ENCODE data around the gene KIT. TPM values are rescaled to one million over a fixed set of nuclear protein-coding genes. Genes with fewer than 3 reads are reported as not detected.

The KIT gene
- total RNA-seq, 1 experiment from 2014 or later = not detected

DNA sequence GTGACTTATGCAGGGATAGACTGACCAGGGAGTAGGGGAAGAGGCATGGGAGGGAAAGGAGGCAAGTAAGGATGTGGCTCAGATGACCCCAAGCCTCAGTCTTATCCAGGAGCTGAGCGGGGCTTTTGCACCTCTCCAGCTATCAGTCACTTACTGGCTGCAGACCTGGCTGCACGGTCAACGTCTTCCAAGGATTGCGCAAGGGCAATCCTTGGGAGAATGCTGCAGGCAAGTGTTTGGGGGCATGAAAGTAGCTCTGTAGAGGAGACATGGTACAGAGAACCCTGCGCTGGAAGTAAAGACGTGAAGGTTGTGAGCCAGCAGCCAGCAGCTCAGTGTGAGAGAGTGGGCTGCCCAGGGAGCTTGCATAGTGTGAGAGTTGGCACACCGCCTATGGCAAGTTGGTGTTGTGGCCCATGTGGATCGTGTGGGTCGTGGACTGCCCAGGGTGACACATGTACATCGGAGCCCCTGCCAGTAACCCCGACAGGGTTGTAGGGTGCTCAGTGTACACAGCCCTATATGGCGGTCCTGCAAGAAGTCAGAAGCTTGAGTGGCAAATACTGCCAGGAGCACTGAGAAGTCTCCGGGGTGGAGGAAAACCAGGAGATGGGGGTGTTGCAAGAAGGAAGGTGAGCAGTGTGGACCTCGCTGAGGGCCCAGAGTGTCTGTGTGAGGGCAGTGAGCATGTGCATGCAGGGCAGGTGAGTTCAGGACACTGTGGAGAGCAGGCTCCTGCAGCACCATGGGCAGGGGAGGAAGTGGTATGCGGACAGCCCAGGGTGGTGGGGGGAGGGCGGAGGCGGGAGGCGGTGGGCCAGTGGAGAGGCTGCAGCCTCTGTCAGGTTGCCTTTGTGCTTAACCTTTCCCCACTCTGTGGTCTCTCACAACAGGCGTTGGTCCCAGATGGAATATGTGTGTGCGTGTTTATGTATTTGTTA is 50.9 kb downstream of the KIT start:
- POLR2A ChIA-PET = no interaction called here
- Mint-ChIP-seq H3K4me3 (ENCODE audit: unreplicated experiment) (no peak overlapping the region), H3K9me3 (ENCODE audit: unreplicated experiment) (no peaks in the 10 kb centered on the region), H3K27ac (ENCODE audit: low read depth, unreplicated experiment) (no peak overlapping the region), H3K27me3 (ENCODE audit: insufficient read depth, unreplicated experiment) (peaks cover 11% of the 10 kb centered on the region), H3K4me1 (ENCODE audit: insufficient read depth, unreplicated experiment) (no peaks in the 10 kb centered on the region), H3K36me3 (ENCODE audit: insufficient read depth, unreplicated experiment) (no peaks in the 10 kb centered on the region)
- TF ChIP-seq, protein P1, sequence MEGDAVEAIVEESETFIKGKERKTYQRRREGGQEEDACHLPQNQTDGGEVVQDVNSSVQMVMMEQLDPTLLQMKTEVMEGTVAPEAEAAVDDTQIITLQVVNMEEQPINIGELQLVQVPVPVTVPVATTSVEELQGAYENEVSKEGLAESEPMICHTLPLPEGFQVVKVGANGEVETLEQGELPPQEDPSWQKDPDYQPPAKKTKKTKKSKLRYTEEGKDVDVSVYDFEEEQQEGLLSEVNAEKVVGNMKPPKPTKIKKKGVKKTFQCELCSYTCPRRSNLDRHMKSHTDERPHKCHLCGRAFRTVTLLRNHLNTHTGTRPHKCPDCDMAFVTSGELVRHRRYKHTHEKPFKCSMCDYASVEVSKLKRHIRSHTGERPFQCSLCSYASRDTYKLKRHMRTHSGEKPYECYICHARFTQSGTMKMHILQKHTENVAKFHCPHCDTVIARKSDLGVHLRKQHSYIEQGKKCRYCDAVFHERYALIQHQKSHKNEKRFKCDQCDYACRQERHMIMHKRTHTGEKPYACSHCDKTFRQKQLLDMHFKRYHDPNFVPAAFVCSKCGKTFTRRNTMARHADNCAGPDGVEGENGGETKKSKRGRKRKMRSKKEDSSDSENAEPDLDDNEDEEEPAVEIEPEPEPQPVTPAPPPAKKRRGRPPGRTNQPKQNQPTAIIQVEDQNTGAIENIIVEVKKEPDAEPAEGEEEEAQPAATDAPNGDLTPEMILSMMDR (IDR thresholded peaks at IDR 0.05; ENCODE audit: unreplicated experiment) = no peak
- intact Hi-C loops (cut with micrococcal nuclease) = no loop called here
- DNase-seq (ENCODE audit: unreplicated experiment) = no peak
- BruUV-seq (replicated peaks) = no TSS peak
- CTCF ChIA-PET = no interaction called here

DNA sequence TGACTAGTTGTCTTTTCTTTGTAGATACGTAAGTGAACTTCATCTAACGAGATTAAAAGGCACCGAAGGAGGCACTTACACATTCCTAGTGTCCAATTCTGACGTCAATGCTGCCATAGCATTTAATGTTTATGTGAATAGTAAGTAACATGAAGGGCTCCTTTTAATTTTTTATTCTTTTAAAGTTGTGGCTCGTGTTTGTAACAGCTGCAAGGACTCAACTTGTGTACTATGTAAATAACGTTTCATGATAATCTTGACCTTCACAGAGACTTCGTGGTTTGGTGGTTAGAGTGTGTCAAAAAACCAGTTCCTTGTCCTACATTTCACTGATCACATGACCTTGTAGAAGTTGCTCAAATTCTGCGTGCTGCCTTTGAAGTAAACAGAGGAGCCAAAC is 51.6 kb downstream of the KIT start:
- intact Hi-C loops (cut with micrococcal nuclease) = no loop called here
- no TSS peak for BruUV-seq (replicated peaks)
- TF ChIP-seq, protein P1 (IDR thresholded peaks at IDR 0.05; ENCODE audit: unreplicated experiment) = no peak
- ChIA-PET CTCF (no interaction called here), POLR2A (no interaction called here)
- Mint-ChIP-seq H3K36me3 (ENCODE audit: insufficient read depth, unreplicated experiment) (no peaks in the 10 kb centered on the region), H3K27ac (ENCODE audit: low read depth, unreplicated experiment) (no peak overlapping the region), H3K4me3 (ENCODE audit: unreplicated experiment) (no peak overlapping the region), H3K9me3 (ENCODE audit: unreplicated experiment) (no peaks in the 10 kb centered on the region), H3K4me1 (ENCODE audit: insufficient read depth, unreplicated experiment) (no peaks in the 10 kb centered on the region), H3K27me3 (ENCODE audit: insufficient read depth, unreplicated experiment) (peaks cover 11% of the 10 kb centered on the region)
- no peak for DNase-seq (ENCODE audit: unreplicated experiment)

DNA sequence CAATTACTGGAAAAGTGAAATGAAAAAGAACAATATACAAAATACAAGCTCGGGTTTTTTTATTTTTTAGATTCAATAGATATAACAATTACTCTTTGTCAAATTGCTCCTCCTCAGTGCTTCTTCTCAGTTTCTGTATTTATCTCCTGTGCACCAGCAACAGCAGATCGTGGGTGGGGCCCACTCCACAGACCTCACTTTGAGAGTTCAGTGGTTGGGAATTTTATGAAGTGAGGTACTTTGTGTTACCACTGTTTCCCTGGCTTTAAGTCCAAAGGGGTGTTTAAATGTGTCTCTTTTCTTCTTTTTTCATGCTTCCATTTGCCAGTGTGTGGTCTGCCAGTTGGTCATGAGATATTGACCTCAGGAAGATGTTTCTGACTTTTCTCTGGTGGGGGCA is 54.4 kb downstream of the KIT start:
- BruUV-seq (replicated peaks) = no TSS peak
- H3K27me3 Mint-ChIP-seq (ENCODE audit: insufficient read depth, unreplicated experiment) = no peaks in the 10 kb centered on the region
- H3K4me1 Mint-ChIP-seq (ENCODE audit: insufficient read depth, unreplicated experiment) = no peaks in the 10 kb centered on the region
- H3K27ac Mint-ChIP-seq (ENCODE audit: low read depth, unreplicated experiment) = no peak overlapping the region
- no peaks in the 10 kb centered on the region for H3K36me3 Mint-ChIP-seq (ENCODE audit: insufficient read depth, unreplicated experiment)
- intact Hi-C loops (cut with micrococcal nuclease) = no loop called here
- H3K4me3 Mint-ChIP-seq (ENCODE audit: unreplicated experiment) = no peak overlapping the region
- ChIA-PET POLR2A (no interaction called here), CTCF (no interaction called here)
- TF ChIP-seq, protein P1 (IDR thresholded peaks at IDR 0.05; ENCODE audit: unreplicated experiment) = no peak
- DNase-seq (ENCODE audit: unreplicated experiment) = no peak
- H3K9me3 Mint-ChIP-seq (ENCODE audit: unreplicated experiment) = no peaks in the 10 kb centered on the region

DNA sequence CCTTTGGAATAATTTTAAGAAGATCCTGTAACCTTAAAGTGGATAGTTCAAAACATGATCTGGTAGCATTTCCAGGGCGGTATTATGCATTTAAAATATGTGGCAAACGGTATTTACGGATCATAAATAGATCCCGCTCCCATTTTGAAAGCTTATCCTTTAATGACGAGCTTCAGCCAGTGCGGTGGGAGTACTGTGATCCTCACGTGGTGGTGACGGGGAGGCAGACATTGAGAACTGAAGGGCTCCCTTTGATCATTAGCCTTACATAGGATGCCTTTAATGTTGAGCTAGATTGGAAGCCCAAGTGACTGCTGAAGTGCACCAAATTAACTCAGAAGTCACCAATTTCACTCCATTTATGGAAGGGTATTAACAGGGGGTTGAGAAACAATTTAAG is 56.9 kb downstream of the KIT start:
- ChIA-PET CTCF (interaction anchor here (0.6 kb wide), 1 partner anchor 30 kb away, joined by 3 read pairs; no protein-coding TSS in a partner anchor), POLR2A (interaction anchor here (0.6 kb wide), 1 partner anchor 316 kb away, joined by 3 read pairs; no protein-coding TSS in a partner anchor)
- no peak overlapping the region for H3K4me3 Mint-ChIP-seq (ENCODE audit: unreplicated experiment)
- intact Hi-C loops (cut with micrococcal nuclease) = no loop called here
- no peaks in the 10 kb centered on the region for H3K4me1 Mint-ChIP-seq (ENCODE audit: insufficient read depth, unreplicated experiment)
- no peak overlapping the region for H3K27ac Mint-ChIP-seq (ENCODE audit: low read depth, unreplicated experiment)
- H3K27me3 Mint-ChIP-seq (ENCODE audit: insufficient read depth, unreplicated experiment) = no peaks in the 10 kb centered on the region
- no peaks in the 10 kb centered on the region for H3K9me3 Mint-ChIP-seq (ENCODE audit: unreplicated experiment)
- TF ChIP-seq, protein P1 (IDR thresholded peaks at IDR 0.05; ENCODE audit: unreplicated experiment) = no peak
- DNase-seq (ENCODE audit: unreplicated experiment) = no peak
- BruUV-seq (replicated peaks) = no TSS peak
- H3K36me3 Mint-ChIP-seq (ENCODE audit: insufficient read depth, unreplicated experiment) = no peaks in the 10 kb centered on the region
